Fibroblast of skin of left biceps (primary cell): ENCODE data around the gene LILRA5.
"Not testable (repeated sequence)": the region's sequence is repeated elsewhere in the genome, so short reads cannot be mapped to it uniquely, and the experiment has no call there.

Source experiments
- DNase-seq, 2 experiments: peaks; one replicate each; pipeline ENCODE4 v3.0.0-alpha.2; 2013; ENCODE audit warnings: low read depth in 2 of 2

Gene LILRA5

GRCh38 chr19:54273821-54274220 lies 39.1 kb downstream of the LILRA5 start:
- no peak for DNase-seq

- not testable (repeated sequence) for DNase-seq
Measured at GRCh38 chr19:54272181-54272580, 40.8 kb downstream of the LILRA5 start.

GRCh38 chr19:54271587-54271986 lies 41.4 kb downstream of the LILRA5 start:
- not testable (repeated sequence) for DNase-seq

- no peak for DNase-seq
Measured at GRCh38 chr19:54271106-54271505, 41.9 kb downstream of the LILRA5 start.

- DNase-seq, result no peak
Measured at GRCh38 chr19:54268936-54269335, 44.0 kb downstream of the LILRA5 start.

GRCh38 chr19:54266133-54266532 lies 46.8 kb downstream of the LILRA5 start:
- DNase-seq, result peak in 1 of 2 experiments; percentile 10

- no peak for DNase-seq
Measured at GRCh38 chr19:54262470-54262869, 50.5 kb downstream of the LILRA5 start.

GRCh38 chr19:54262066-54262465 lies 50.9 kb downstream of the LILRA5 start:
- no peak for DNase-seq

GRCh38 chr19:54257116-54257480 lies 55.9 kb downstream of the LILRA5 start, which contains the start of gene LILRB5:
TSS of gene LILRB5 (minus strand) at chr19:54257273. CDS start at chr19:54257193, 80 bp downstream.
- no peak for DNase-seq
